Ovary (tissue), 9 donors: ENCODE results near the gene ARFRP1. TPM values are rescaled to one million over a fixed set of nuclear protein-coding genes. Genes with fewer than 3 reads are reported as not detected.

Source experiments
- DNase-seq, 5 donors: peaks; one replicate each; pipeline ENCODE4 v3.0.0-alpha.2; 2019 to 2020
- H3K27ac ChIP-seq, 2 donors: fragments of 200-600 bp; one replicate each; pipeline versions ENCODE4 v1.5.1 to v1.8.0; 2019 to 2022
- H3K27me3 ChIP-seq: fragments of 200-600 bp; one replicate; pipeline ENCODE4 v1.8.0; 2022
- H3K36me3 ChIP-seq: fragments of 200-600 bp; sonication (generic); one replicate; pipeline ENCODE4 v1.5.1; 2019
- H3K4me1 ChIP-seq: one replicate; pipeline ENCODE4 v1.8.1; 2013; ENCODE audit warnings: mild to moderate bottlenecking, moderate library complexity; ENCODE audit not compliant: insufficient read depth
- H3K4me3 ChIP-seq: fragments of 200-600 bp; sonication (generic); one replicate; pipeline ENCODE4 v1.5.1; 2017
- H3K9me3 ChIP-seq, 2 donors: fragments of 200-600 bp in 1 of 2; sonication (generic) in 1 of 2; one replicate each; pipeline versions ENCODE4 v1.5.1 to v1.8.1; 2013 to 2019; ENCODE audit warnings: mild to moderate bottlenecking in 1 of 2, moderate library complexity in 1 of 2
- EP300 ChIP-seq: sonication (generic); formaldehyde crosslinking; IDR thresholded peaks from one replicate; pipeline ENCODE4 v1.6.1; 2017; ENCODE audit warnings: antibody characterized with exemption
- POLR2A ChIP-seq: fragments of 450-650 bp; IDR thresholded peaks from one replicate; pipeline ENCODE4 v1.6.1; 2017; ENCODE audit warnings: antibody characterized with exemption, mild to moderate bottlenecking, moderate library complexity
- WGBS, 3 donors: extraction: QIAGEN DNeasy Blood & Tissue Kit in 1 of 3; methylation state at CpG; one replicate each; pipeline versions ENCODE4 v1.1.5 to v1.1.7; 2013 to 2017; 5-methylcytosine and 5-hydroxymethylcytosine counted together
- intact Hi-C, 4 donors: fragments of 100-400 bp; cut with DNase I; formaldehyde crosslinking; loops; one replicate each; pipeline versions ENCODE4 v1.11.0 to v1.15.1; 2022 to 2023
- polyA plus RNA-seq, 2 donors: library from polyadenylated mRNA; stranded (reverse); fragments of 200-250 nt in 1 of 2; fragments of 350-450 nt in 1 of 2; fragmentation: Illumina TruSeq in 1 of 2; extraction: RNeasy Lipid Tissue Mini Kit (QIAGEN cat#74804) in 1 of 2; gene quantifications; one replicate each; pipeline ENCODE4 v1.2.3, GENCODE V29; 2013 to 2014
- total RNA-seq, 7 donors: library from RNA; depleted of rRNA in 2 of 7; stranded (reverse); fragments of >200 nt in 2 of 7; fragmentation: NEBNext Ultra II Directional in 3 of 7; extraction: Animal tissue kit (Norgen Biotek cat#: 25700) in 3 of 7; gene quantifications; one replicate each; pipeline versions ENCODE4 v1.1.0 to v1.2.4, GENCODE V29; 2016 to 2023
- TF ChIP-seq, protein P1 (sequence below), 3 donors: fragments of 450-650 bp in 2 of 3; fragments of 200-600 bp in 1 of 3; IDR thresholded peaks; one replicate each; pipeline versions ENCODE4 v1.5.1 to v1.8.0; 2016 to 2022; ENCODE audit warnings: antibody characterized with exemption in 3 of 3, mild to moderate bottlenecking in 1 of 3
- donor health status: DM: no; HTN: no; CAD: no; lungs with moderate emphysema.
- donor health status: DM: no; HTN: no; CAD: no.
- donor health status: Bipolar disorder and iron deficiency.
- donor health status: DM: yes; HTN: yes; CAD: no.
- donor health status: DM: no; HTN: no; CAD: no.
- donor health status: DM: yes; HTN: yes; CAD: no.

The ARFRP1 gene
- total and polyA plus RNA-seq, 9 donors: 15.3 to 59.5 (median 47.2) TPM

DNA sequence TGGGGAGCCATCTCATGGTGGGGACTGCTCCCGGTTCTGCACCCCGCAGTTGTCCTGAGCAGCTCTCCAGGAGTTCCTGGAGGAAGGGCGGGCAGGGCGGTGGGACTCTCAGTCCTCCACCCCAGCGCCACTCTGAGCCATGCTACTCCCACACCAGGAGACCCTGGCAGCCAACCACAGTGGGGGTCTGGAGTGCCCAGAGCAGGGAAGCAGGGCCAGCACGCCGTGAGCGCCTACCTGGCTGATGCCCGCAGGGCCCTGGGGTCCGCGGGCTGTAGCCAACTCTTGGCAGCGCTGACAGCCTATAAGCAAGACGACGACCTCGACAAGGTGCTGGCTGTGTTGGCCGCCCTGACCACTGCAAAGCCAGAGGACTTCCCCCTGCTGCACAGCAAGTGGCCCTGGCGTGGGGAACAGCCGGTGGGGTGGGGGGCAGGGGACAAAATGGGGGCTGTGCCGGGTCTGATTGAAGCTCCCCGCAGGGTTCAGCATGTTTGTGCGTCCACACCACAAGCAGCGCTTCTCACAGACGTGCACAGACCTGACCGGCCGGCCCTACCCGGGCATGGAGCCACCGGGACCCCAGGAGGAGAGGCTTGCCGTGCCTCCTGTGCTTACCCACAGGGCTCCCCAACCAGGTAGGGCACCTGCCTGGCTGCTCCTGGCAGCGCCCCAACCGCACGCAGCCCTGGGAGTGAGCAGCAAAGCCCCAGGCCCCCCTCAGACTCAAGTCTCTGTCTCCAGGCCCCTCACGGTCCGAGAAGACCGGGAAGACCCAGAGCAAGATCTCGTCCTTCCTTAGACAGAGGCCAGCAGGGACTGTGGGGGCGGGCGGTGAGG, 13.0 kb downstream of the ARFRP1 start:
- H3K9me3 ChIP-seq: no peaks in the 10 kb centered on the region
- peak in 2 of 5 donors; percentile 21 to 44 for DNase-seq
- 89 to 91% (median 91%) methylated on average over 36 to 37 of the region's 37 CpGs for WGBS, 3 donors
- no peaks in the 10 kb centered on the region for H3K27me3 ChIP-seq
- H3K27ac ChIP-seq: no peak overlapping the region
- H3K4me1 ChIP-seq: peaks cover 2% of the 10 kb centered on the region
- intact Hi-C loops: no loop called here
- H3K36me3 ChIP-seq: no peaks in the 10 kb centered on the region
- H3K4me3 ChIP-seq: no peak overlapping the region
- TF ChIP-seq POLR2A (no peak), EP300 (no peak)
- TF ChIP-seq, protein P1, sequence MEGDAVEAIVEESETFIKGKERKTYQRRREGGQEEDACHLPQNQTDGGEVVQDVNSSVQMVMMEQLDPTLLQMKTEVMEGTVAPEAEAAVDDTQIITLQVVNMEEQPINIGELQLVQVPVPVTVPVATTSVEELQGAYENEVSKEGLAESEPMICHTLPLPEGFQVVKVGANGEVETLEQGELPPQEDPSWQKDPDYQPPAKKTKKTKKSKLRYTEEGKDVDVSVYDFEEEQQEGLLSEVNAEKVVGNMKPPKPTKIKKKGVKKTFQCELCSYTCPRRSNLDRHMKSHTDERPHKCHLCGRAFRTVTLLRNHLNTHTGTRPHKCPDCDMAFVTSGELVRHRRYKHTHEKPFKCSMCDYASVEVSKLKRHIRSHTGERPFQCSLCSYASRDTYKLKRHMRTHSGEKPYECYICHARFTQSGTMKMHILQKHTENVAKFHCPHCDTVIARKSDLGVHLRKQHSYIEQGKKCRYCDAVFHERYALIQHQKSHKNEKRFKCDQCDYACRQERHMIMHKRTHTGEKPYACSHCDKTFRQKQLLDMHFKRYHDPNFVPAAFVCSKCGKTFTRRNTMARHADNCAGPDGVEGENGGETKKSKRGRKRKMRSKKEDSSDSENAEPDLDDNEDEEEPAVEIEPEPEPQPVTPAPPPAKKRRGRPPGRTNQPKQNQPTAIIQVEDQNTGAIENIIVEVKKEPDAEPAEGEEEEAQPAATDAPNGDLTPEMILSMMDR (IDR thresholded peaks at IDR 0.05): no peak

DNA sequence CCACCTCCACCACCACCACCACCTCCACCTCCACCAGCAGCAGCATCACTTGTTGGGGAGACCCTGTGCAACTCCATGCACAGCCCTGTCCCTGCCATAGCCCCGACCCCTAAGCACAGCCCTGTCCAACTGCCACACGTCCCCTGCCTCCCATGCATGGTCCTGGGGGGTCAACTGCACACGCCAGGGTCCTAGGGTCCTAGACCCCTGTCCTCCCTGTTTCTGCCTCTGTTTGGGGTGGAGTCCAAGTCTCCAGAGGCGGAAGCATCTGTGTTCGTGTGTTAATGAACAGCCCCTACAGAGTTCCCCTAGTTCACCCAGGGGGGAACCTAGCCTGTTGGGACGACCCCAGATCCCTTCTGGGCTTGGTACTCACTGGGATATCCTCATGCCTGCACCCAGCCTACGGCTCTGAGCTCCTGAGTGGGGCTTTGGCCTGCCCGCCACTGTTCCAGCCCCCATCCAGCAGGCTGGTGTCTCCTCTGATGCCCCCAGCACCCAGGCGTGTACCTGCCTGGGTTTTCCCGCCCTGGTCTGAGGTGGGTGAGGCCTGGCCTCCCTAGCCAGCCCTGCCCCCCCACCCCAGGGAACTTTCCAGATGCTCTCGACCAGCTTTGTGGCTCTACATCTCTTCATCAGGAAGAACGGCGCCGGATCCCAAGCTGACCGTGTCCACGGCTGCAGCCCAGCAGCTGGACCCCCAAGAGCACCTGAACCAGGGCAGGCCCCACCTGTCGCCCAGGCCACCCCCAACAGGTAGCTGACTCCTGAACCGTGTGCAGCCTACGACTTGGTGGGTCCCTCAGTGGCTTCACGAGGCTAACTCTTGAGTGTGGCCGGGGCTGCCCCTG, 13.8 kb downstream of the ARFRP1 start:
- intact Hi-C loops: no loop called here
- WGBS, 3 donors: 89 to 93% (median 92%) methylated on average over 20 to 21 of the region's 21 CpGs
- Histone ChIP-seq H3K27me3 (no peaks in the 10 kb centered on the region), H3K36me3 (no peaks in the 10 kb centered on the region), H3K4me1 (peaks cover 2% of the 10 kb centered on the region), H3K27ac (no peak overlapping the region), H3K4me3 (no peak overlapping the region), H3K9me3 (no peaks in the 10 kb centered on the region)
- DNase-seq: peak in 1 of 5 donors; percentile 16
- TF ChIP-seq EP300 (no peak), POLR2A (no peak)
- TF ChIP-seq, protein P1 (IDR thresholded peaks at IDR 0.05): no peak

DNA sequence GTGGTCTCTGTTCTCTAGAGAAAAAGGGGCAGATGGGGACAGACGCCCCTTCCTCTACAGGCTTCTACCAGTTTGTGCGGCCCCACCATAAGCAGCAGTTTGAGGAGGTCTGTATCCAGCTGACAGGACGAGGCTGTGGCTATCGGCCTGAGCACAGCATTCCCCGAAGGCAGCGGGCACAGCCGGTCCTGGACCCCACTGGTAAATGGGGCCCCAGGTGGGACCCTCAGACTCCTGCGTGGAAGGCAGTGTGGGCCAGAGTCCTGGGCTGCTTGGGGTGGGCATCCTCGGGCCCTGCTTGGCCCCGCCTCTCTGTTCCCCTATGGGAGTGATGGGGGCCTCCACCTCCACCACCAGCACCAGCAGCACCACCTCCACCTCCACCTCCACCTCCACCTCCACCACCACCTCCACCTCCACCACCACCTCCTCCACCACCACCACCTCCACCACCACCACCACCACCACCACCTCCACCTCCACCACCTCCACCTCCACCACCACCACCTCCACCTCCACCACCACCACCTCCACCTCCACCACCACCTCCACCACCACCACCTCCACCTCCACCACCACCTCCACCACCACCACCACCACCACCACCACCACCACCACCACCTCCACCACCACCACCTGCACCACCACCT, 14.6 kb downstream of the ARFRP1 start:
- WGBS, 3 donors: 75 to 86% (median 82%) methylated on average over 9 to 10 of the region's 10 CpGs
- H3K4me1 ChIP-seq: peaks cover 4% of the 10 kb centered on the region
- no peak overlapping the region for H3K27ac ChIP-seq
- peak in 1 of 5 donors; percentile 28 for DNase-seq
- H3K36me3 ChIP-seq: no peaks in the 10 kb centered on the region
- no peak overlapping the region for H3K4me3 ChIP-seq
- TF ChIP-seq POLR2A: no peak
- intact Hi-C loops: no loop called here
- H3K27me3 ChIP-seq: no peaks in the 10 kb centered on the region
- H3K9me3 ChIP-seq: no peaks in the 10 kb centered on the region

DNA sequence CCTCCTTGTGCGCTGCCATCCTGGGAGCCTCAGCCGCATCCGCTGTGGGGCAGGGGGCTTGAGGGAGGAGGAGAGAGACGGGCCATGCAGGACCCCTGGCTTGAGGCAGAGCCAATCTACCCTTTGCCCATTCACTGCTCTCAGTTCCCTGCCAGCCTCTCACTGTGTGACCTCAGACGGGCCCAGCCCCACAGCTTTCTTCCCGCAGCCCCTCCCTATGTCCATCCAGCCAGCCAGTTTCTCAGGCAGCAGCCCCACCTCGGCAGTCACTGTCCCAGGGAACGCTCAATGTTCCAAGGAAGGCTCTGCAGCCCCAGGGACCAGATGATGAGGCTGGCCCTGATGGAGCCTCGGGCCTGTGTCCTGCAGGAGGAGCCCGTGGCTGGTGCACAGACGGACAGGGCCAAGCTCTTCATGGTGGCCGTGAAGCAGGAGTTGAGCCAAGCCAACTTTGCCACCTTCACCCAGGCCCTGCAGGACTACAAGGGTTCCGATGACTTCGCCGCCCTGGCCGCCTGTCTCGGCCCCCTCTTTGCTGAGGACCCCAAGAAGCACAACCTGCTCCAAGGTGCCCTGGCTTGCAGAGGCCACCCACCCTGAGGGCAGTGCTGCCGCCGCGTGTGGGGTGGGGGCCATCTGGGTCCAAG, 15.2 kb downstream of the ARFRP1 start:
- Histone ChIP-seq H3K27ac (no peak overlapping the region), H3K4me3 (no peak overlapping the region), H3K4me1 (peaks cover 4% of the 10 kb centered on the region), H3K36me3 (no peaks in the 10 kb centered on the region), H3K27me3 (no peaks in the 10 kb centered on the region), H3K9me3 (no peaks in the 10 kb centered on the region)
- DNase-seq: peak in 2 of 5 donors; percentile 15 to 28
- 68 to 73% (median 68%) methylated on average over 17 to 20 of the region's 20 CpGs for WGBS, 3 donors
- no peak for TF ChIP-seq POLR2A
- no peak for TF ChIP-seq EP300
- TF ChIP-seq, protein P1 (IDR thresholded peaks at IDR 0.05): no peak
- intact Hi-C loops: no loop called here
